PFSK-1 (cell line): ENCODE measurements around the gene TRPM2.

Experiments
- POLR2AphosphoS5 ChIP-seq: IDR thresholded peaks from 2 replicates; pipeline ENCODE4 v1.6.1; 2012; ENCODE audit warnings: low read depth, mild to moderate bottlenecking, control low read depth, low read length, moderate library complexity
- SIN3A ChIP-seq: IDR thresholded peaks from 2 replicates; pipeline ENCODE4 v1.6.1; 2012; ENCODE audit warnings: mild to moderate bottlenecking, low read length, moderate library complexity, borderline replicate concordance; ENCODE audit not compliant: insufficient read depth
- TAF1 ChIP-seq: IDR thresholded peaks from 2 replicates; pipeline ENCODE4 v1.6.1; 2012; ENCODE audit warnings: low read length, control low read depth, borderline replicate concordance; ENCODE audit not compliant: insufficient read depth
- TF ChIP-seq, protein P1 (sequence below), 2 experiments: IDR thresholded peaks; 2 replicates each; pipeline versions ENCODE4 v1.6.1 to v1.8.0; 2011 to 2012; ENCODE audit warnings: low read depth in 2 of 2, low read length in 2 of 2, control low read depth in 1 of 2, inconsistent platforms in 1 of 2, mild to moderate bottlenecking in 1 of 2, moderate library complexity in 1 of 2; ENCODE audit not compliant: insufficient read depth in 1 of 2

DNA sequence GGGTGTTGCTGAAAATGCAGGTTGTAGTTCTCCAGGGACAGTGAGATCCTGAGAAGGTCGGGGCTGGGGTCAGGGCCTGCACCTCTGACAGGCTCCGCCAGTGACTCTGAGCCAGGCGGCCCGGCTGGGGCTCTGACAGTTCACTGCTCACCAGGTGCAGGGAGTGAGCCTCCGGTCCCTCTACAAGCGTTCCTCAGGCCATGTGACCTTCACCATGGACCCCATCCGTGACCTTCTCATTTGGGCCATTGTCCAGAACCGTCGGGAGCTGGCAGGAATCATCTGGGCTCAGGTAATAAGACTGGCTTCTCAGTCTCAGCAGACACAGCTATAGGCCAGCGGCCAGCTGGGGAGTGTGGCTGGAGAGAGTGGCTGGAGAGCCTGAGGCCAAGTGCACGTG, 41.8 kb downstream of the TRPM2 start:
- TF ChIP-seq, protein P1, sequence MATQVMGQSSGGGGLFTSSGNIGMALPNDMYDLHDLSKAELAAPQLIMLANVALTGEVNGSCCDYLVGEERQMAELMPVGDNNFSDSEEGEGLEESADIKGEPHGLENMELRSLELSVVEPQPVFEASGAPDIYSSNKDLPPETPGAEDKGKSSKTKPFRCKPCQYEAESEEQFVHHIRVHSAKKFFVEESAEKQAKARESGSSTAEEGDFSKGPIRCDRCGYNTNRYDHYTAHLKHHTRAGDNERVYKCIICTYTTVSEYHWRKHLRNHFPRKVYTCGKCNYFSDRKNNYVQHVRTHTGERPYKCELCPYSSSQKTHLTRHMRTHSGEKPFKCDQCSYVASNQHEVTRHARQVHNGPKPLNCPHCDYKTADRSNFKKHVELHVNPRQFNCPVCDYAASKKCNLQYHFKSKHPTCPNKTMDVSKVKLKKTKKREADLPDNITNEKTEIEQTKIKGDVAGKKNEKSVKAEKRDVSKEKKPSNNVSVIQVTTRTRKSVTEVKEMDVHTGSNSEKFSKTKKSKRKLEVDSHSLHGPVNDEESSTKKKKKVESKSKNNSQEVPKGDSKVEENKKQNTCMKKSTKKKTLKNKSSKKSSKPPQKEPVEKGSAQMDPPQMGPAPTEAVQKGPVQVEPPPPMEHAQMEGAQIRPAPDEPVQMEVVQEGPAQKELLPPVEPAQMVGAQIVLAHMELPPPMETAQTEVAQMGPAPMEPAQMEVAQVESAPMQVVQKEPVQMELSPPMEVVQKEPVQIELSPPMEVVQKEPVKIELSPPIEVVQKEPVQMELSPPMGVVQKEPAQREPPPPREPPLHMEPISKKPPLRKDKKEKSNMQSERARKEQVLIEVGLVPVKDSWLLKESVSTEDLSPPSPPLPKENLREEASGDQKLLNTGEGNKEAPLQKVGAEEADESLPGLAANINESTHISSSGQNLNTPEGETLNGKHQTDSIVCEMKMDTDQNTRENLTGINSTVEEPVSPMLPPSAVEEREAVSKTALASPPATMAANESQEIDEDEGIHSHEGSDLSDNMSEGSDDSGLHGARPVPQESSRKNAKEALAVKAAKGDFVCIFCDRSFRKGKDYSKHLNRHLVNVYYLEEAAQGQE (IDR thresholded peaks at IDR 0.05; ENCODE audit: insufficient read depth in 1 of 2, low read depth in 2 of 2, low read length in 2 of 2): no peak
- TF ChIP-seq TAF1: no peak
- no peak for TF ChIP-seq POLR2AphosphoS5
- TF ChIP-seq SIN3A: no peak
